Breast epithelium (tissue), 4 donors: ENCODE results near the gene LPCAT2. TPM values are rescaled to one million over a fixed set of nuclear protein-coding genes. Genes with fewer than 3 reads are reported as not detected.

ENCODE experiments used
- DNase-seq, 2 donors: peaks; one replicate each; pipeline ENCODE4 v3.0.0-alpha.2; 2019; ENCODE audit warnings: low spot score in 2 of 2
- H3K27ac ChIP-seq, 2 donors: fragments of 200-600 bp; sonication (generic) in 1 of 2; one replicate each; pipeline ENCODE4 v1.5.1; 2016 to 2019; ENCODE audit warnings: mild to moderate bottlenecking in 1 of 2
- H3K27me3 ChIP-seq, 2 donors: fragments of 200-600 bp; sonication (generic) in 1 of 2; one replicate each; pipeline versions ENCODE4 v1.5.1 to v1.6.0; 2017 to 2019; ENCODE audit warnings: control low read depth in 1 of 2, mild to moderate bottlenecking in 1 of 2
- H3K36me3 ChIP-seq: fragments of 200-600 bp; one replicate; pipeline ENCODE4 v1.5.1; 2019
- H3K4me1 ChIP-seq, 2 donors: fragments of 200-600 bp; sonication (generic); one replicate each; pipeline ENCODE4 v1.5.1; 2016 to 2019; ENCODE audit warnings: control low read depth in 1 of 2
- H3K4me3 ChIP-seq, 3 donors: fragments of 200-600 bp; sonication (generic); 1 replicate in 2 of 3; 2 replicates in 1 of 3; pipeline ENCODE4 v1.5.1; 2016 to 2019; ENCODE audit warnings: mild to moderate bottlenecking in 3 of 3, moderate library complexity in 2 of 3
- H3K9me3 ChIP-seq, 2 donors: fragments of 200-600 bp; sonication (generic) in 1 of 2; one replicate each; pipeline ENCODE4 v1.5.1; 2016 to 2019; ENCODE audit warnings: control low read depth in 1 of 2
- CTCF ChIP-seq, 3 donors: fragments of 450-650 bp; IDR thresholded peaks; one replicate each; pipeline ENCODE4 v1.5.1; 2016 to 2017; ENCODE audit warnings: antibody characterized with exemption in 3 of 3, mild to moderate bottlenecking in 3 of 3, moderate library complexity in 3 of 3
- POLR2A ChIP-seq: fragments of 450-650 bp; IDR thresholded peaks from one replicate; pipeline ENCODE4 v1.6.1; 2016; ENCODE audit warnings: antibody characterized with exemption, mild to moderate bottlenecking, moderate library complexity
- POLR2AphosphoS5 ChIP-seq, 3 donors: sonication (generic); formaldehyde crosslinking; IDR thresholded peaks; one replicate each; pipeline ENCODE4 v1.6.1; 2017; ENCODE audit warnings: antibody characterized with exemption in 3 of 3
- intact Hi-C: fragments of 100-400 bp; cut with DNase I; formaldehyde crosslinking; loops from one replicate; pipeline ENCODE4 v1.15.1; 2023; ENCODE audit warnings: low total_unique reads
- total RNA-seq, 3 donors: library from RNA; depleted of rRNA; stranded (reverse); fragments of >200 nt; gene quantifications; one replicate each; pipeline ENCODE4 v1.1.0, GENCODE V29; 2016

Gene LPCAT2
- total RNA-seq, 3 donors from 2014 or later: 12.3 to 35.9 (median 24.3) TPM

- H3K4me3 ChIP-seq: no peak overlapping the region
- H3K27ac ChIP-seq: no peak overlapping the region
- H3K27me3 ChIP-seq: no peaks in the 10 kb centered on the region
- H3K9me3 ChIP-seq: no peaks in the 10 kb centered on the region
- TF ChIP-seq POLR2A: no peak
- TF ChIP-seq CTCF (IDR thresholded peaks at IDR 0.05): no peak
- TF ChIP-seq POLR2AphosphoS5 (IDR thresholded peaks at IDR 0.05): no peak
- H3K4me1 ChIP-seq: no peaks in the 10 kb centered on the region
- DNase-seq: no peak
- H3K36me3 ChIP-seq: no peaks in the 10 kb centered on the region
- intact Hi-C loops: no loop called here
Observed at GRCh38 chr16:55576384-55576783, 67.5 kb downstream of the LPCAT2 start.

GRCh38 chr16:55577887-55578286 is 69.0 kb downstream of the LPCAT2 start:
- intact Hi-C loops: no loop called here
- TF ChIP-seq CTCF (IDR thresholded peaks at IDR 0.05) (no peak), POLR2A (no peak), POLR2AphosphoS5 (IDR thresholded peaks at IDR 0.05) (no peak)
- Histone ChIP-seq H3K36me3 (no peaks in the 10 kb centered on the region), H3K9me3 (no peaks in the 10 kb centered on the region), H3K4me3 (no peak overlapping the region), H3K27ac (no peak overlapping the region), H3K27me3 (no peaks in the 10 kb centered on the region), H3K4me1 (no peaks in the 10 kb centered on the region)
- DNase-seq: no peak

- TF ChIP-seq POLR2AphosphoS5 (IDR thresholded peaks at IDR 0.05) (no peak), POLR2A (no peak), CTCF (IDR thresholded peaks at IDR 0.05) (no peak)
Observed at GRCh38 chr16:55585631-55586030, 76.8 kb downstream of the LPCAT2 start.

GRCh38 chr16:55588799-55589198 is 79.9 kb downstream of the LPCAT2 start:
- H3K27ac ChIP-seq: no peak overlapping the region
- intact Hi-C loops: no loop called here
- no peaks in the 10 kb centered on the region for H3K27me3 ChIP-seq
- no peaks in the 10 kb centered on the region for H3K4me1 ChIP-seq
- no peak for DNase-seq
- TF ChIP-seq POLR2AphosphoS5 (IDR thresholded peaks at IDR 0.05): no peak
- no peak for TF ChIP-seq POLR2A
- no peak for TF ChIP-seq CTCF (IDR thresholded peaks at IDR 0.05)
- H3K4me3 ChIP-seq: no peak overlapping the region
- H3K36me3 ChIP-seq: no peaks in the 10 kb centered on the region
- H3K9me3 ChIP-seq: no peaks in the 10 kb centered on the region

More at GRCh38 chr16:55585631-55586030, 76.8 kb downstream of the LPCAT2 start:
- H3K9me3 ChIP-seq: no peaks in the 10 kb centered on the region
- no peak overlapping the region for H3K4me3 ChIP-seq
- no peak for DNase-seq
- no peaks in the 10 kb centered on the region for H3K4me1 ChIP-seq
- no peaks in the 10 kb centered on the region for H3K27me3 ChIP-seq
- no peak overlapping the region for H3K27ac ChIP-seq
- H3K36me3 ChIP-seq: no peaks in the 10 kb centered on the region
- intact Hi-C loops: no loop called here

- H3K9me3 ChIP-seq: no peaks in the 10 kb centered on the region
- TF ChIP-seq POLR2A (no peak), CTCF (IDR thresholded peaks at IDR 0.05) (no peak), POLR2AphosphoS5 (IDR thresholded peaks at IDR 0.05) (no peak)
- intact Hi-C loops: no loop called here
Observed at GRCh38 chr16:55592306-55592705, 83.4 kb downstream of the LPCAT2 start.

More at GRCh38 chr16:55592306-55592705, 83.4 kb downstream of the LPCAT2 start:
- no peak overlapping the region for H3K4me3 ChIP-seq
- H3K36me3 ChIP-seq: no peaks in the 10 kb centered on the region
- DNase-seq: no peak
- no peak overlapping the region for H3K27ac ChIP-seq
- H3K27me3 ChIP-seq: no peaks in the 10 kb centered on the region
- no peaks in the 10 kb centered on the region for H3K4me1 ChIP-seq
